NB4 (cell line): ENCODE data around the gene SSTR1.

ENCODE experiments used
- POLR2A ChIP-seq: IDR thresholded peaks from 2 replicates; pipeline ENCODE4 v1.6.1; 2011; ENCODE audit warnings: mild to moderate bottlenecking; ENCODE audit not compliant: insufficient read length; ENCODE audit errors: extremely low read depth
- TF ChIP-seq, protein P1 (sequence below): IDR thresholded peaks from one replicate; pipeline ENCODE4 v1.5.1; 2012; ENCODE audit warnings: low read depth, low read length

DNA sequence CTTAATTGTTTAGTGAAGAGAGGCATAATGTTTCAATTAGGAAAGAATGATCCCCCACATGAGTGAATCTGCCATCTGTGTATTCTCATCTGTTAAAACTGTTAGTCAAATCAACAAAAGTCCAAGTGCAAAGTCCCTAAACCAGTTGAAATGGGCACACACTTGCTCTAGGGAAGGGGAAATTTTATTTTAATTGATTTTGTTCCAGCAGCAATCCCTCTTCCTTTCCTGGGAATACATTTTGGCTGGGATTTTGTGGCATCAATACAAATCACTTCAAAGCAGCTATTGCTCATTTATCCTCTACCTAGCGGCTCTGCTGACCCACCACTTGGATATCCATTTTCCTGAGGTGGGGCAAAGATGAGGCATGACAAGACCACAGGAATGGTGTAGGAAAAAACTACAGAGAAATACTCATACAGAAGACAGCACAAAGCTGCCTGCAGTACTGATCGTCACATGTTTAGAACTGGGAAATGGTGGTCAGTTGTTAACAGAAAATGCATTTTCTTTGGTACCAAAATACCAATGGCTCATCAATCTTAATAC is 9.8 kb upstream of the SSTR1 start:
- TF ChIP-seq, protein P1, sequence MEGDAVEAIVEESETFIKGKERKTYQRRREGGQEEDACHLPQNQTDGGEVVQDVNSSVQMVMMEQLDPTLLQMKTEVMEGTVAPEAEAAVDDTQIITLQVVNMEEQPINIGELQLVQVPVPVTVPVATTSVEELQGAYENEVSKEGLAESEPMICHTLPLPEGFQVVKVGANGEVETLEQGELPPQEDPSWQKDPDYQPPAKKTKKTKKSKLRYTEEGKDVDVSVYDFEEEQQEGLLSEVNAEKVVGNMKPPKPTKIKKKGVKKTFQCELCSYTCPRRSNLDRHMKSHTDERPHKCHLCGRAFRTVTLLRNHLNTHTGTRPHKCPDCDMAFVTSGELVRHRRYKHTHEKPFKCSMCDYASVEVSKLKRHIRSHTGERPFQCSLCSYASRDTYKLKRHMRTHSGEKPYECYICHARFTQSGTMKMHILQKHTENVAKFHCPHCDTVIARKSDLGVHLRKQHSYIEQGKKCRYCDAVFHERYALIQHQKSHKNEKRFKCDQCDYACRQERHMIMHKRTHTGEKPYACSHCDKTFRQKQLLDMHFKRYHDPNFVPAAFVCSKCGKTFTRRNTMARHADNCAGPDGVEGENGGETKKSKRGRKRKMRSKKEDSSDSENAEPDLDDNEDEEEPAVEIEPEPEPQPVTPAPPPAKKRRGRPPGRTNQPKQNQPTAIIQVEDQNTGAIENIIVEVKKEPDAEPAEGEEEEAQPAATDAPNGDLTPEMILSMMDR, result no peak
- TF ChIP-seq POLR2A, result no peak
